Epithelial cell of proximal tubule (primary cell): ENCODE results near the gene STX5. TPM values are rescaled to one million over a fixed set of nuclear protein-coding genes. Genes with fewer than 3 reads are reported as not detected.
"Not testable (repeated sequence)": the region's sequence is repeated elsewhere in the genome, so short reads cannot be mapped to it uniquely, and the experiment has no call there.

ENCODE experiments used
- DNase-seq: peaks from one replicate; pipeline ENCODE4 v3.0.0-alpha.2; 2011; ENCODE audit warnings: low read depth
- H3K4me3 ChIP-seq: 2 replicates; pipeline ENCODE4 v1.5.1; 2011; ENCODE audit warnings: low read depth, mild to moderate bottlenecking, low read length
- total RNA-seq: library from RNA; depleted of rRNA; stranded (reverse); fragments of >200 nt; gene quantifications from 2 replicates; pipeline ENCODE4 v1.2.3, GENCODE V29; 2015
- TF ChIP-seq, protein P1 (sequence below): conservative IDR thresholded peaks from 2 replicates; pipeline ENCODE4 v1.5.1; 2012; ENCODE audit warnings: low read depth, mild to moderate bottlenecking, low read length

The STX5 gene
- total RNA-seq, 1 donor from 2014 or later: 21.2 TPM

DNA sequence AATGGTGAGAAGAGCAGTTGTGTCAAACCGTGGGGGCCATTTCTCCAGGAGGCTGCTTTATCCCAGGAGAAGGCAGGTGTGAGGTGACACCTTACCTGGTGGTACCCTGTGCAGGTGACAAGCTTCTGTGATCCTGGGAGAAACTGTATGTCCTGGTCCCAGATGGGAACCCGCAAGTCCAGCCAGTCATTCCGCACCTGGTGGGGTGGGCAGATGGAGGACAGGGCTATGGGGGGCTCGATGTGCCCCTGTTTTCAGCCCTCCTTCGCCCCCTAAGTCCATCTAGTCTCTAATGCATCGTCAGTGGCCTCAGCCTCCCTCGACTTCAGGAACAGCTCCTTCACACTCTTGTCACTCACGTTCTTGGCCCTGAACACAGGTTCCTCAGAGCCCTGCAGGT lies 3.5 kb upstream of the STX5 start:
- DNase-seq: no peak
- TF ChIP-seq, protein P1, sequence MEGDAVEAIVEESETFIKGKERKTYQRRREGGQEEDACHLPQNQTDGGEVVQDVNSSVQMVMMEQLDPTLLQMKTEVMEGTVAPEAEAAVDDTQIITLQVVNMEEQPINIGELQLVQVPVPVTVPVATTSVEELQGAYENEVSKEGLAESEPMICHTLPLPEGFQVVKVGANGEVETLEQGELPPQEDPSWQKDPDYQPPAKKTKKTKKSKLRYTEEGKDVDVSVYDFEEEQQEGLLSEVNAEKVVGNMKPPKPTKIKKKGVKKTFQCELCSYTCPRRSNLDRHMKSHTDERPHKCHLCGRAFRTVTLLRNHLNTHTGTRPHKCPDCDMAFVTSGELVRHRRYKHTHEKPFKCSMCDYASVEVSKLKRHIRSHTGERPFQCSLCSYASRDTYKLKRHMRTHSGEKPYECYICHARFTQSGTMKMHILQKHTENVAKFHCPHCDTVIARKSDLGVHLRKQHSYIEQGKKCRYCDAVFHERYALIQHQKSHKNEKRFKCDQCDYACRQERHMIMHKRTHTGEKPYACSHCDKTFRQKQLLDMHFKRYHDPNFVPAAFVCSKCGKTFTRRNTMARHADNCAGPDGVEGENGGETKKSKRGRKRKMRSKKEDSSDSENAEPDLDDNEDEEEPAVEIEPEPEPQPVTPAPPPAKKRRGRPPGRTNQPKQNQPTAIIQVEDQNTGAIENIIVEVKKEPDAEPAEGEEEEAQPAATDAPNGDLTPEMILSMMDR: no peak

DNA sequence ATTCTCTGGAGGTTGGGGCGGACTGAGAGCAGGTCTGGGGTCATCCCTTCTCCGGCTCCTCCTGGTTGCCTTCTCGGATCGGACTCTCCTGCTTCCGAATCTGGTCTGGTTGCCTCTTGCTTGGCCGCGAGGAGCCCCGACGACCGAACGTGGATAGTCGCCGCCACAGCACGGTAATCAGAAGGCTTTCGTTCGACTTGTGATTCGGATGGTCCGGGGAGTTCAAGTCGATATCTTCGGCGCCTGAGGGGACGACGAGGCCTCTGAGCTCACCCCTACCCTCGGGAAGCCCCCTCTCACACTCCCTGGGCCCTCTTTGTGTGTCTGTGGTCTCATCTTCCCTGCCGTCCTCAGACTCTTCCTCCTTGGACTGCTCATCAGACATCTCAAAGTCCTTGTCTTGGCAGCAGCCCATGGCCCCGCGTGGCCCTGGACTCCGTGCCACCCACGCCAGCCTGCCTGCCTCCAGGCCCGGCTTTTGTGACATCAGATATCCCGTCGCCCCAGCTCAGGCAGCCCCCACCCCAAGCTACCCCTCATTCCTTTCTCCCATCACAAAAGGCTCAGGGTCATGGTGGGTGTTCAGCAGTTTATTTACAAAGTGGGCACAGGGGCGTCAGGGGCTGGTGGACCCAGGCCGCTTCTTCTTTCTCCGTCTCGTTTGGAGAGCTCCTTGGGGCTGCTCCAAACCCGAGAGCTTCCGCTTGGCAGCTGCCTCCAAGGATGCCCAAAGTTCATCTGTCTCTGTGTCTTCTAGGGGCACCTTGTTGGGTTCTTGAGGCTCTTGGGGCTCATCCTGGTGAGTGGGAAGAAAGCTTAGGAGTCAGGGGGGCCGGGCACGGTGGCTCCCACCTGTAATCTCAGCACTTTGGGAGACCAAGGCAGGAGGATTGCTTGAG lies 734 bp upstream of the STX5 start, which contains the start of gene TEX54:
TSS of gene TEX54 (minus strand) at position 506 of the 899 bp plus-strand sequence.
- TF ChIP-seq, protein P1: no peak
- peak within 1 kb of the TSS; percentile 97 for H3K4me3 ChIP-seq
- DNase-seq: no peak

More for the DNA sequence above, 3.5 kb upstream of the STX5 start:
- no peak overlapping the region for H3K4me3 ChIP-seq

DNA sequence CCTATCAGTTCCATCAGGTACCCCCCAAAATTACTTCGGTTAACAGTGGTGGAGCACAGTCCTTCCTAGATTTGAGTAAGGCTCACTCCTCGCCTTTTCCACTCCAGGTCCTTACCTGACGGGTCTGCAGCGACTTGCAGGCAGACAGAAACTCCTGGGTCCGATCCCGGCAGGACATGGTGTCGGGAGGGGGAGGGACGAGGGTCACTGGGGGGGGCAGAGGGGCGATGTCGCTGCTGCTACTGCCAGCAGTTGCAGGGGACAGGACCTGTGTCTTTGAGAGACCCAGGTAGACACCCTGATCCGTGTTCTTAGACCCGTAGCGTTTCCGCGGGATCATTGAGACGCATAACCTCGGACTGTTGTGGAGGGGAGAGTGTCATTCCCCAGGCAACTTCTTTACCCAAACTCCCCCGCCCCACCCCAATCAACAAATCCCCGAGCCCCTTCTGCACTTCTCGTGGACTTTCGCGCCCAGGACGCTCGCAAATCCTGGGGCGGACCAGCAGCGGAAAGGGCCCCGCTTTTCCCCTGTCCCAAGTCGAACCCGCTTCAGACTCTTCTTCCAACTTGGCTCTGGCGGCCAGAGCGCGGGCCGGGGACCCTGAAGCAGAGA lies 839 bp downstream of the STX5 start:
- H3K4me3 ChIP-seq: peak overlapping the region; percentile 97
- no peak for DNase-seq
- TF ChIP-seq, protein P1: no peak

DNA sequence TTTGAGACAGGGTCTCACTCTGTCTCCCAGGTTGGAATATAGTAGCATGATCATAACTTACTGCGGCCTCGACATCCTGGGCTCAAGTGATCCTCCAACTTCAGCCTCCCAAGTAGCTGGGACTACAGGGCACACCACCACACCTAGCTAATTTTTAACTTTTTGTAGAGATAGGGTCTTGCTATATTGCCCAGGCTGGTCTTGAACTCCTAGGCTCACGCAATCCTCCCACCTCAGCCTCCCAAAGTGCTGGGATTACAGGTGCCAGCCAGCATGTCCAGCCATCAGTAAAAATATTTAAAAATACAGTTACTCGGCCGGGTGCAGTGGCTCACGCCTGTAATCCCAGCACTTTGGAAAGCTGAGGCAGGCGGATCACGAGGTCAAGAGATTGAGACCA lies 3.7 kb downstream of the STX5 start:
- not testable (repeated sequence) for DNase-seq, H3K4me3 ChIP-seq

DNA sequence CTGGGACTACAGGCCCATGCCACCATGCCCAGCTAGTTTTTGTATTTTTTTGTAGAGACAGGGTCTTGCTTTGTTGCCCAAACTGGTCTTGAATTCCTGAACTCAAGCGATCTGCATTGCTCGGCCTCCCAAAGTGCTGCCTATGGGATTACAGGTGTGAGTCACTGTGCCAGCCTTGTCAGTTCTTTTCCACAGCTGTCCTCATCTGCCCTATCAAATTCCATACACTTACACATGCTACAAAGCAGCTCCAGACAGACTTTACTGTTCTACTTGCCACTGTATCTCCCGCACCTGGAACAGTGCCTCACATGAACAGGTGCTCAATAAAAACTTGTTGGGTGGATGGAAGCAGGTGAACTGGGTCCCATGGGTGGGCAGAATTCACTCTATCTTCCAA lies 8.2 kb downstream of the STX5 start:
- no peak for DNase-seq
- TF ChIP-seq, protein P1: no peak
- no peak overlapping the region for H3K4me3 ChIP-seq

DNA sequence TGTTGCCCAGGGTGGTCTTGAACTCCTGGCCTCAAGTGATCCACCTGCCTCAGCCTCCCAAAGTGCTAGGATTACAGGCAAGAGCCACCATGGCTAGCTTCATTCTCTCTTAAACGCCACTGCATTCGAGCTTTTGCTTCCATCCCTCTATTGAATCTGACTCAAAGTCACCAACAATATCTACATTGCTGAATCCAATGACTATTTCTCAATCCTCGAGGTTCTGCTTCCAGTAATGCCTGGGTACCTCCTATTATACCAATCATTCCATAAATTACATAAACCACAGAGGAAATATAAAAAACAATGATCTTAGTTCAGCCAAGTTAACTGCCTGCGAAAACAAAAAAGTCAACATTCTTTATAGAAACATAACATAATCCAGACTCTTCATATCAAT lies 14.7 kb downstream of the STX5 start:
- TF ChIP-seq, protein P1: no peak
- H3K4me3 ChIP-seq: no peak overlapping the region
- DNase-seq: no peak

DNA sequence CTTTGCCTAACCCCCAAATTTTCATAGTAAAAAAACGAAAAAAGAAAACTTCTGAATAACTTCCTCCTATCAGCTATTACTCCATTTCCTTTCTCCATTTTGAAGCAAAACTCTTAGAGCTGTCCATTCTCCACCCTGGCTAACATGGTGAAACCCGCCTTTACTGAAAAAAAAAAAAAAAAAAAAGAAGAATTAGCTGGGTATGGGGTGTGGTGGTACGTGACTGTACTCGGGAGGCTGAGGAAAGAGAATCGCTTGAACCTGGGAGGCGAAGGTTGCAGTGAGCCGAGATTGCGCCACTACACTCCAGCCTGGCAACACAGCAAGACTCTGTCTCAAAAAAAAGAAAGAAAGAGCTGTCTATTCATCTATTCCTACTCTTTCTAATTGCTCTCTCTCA lies 15.3 kb downstream of the STX5 start:
- H3K4me3 ChIP-seq: no peak overlapping the region
- TF ChIP-seq, protein P1: no peak
- DNase-seq: no peak
